ENCODE results near the gene SRF.

SRF gene

GRCh38 chr6:43184268-43184985, 13.4 kb downstream of the SRF start:
- no peak for DNase-seq

GRCh38 chr6:43185391-43185985, 14.4 kb downstream of the SRF start:
- no peak for DNase-seq

GRCh38 chr6:43186019-43186418, 14.9 kb downstream of the SRF start:
- DNase-seq: no peak

- DNase-seq: no peak
These were observed 15.6 kb downstream of the SRF start for GRCh38 chr6:43186706-43187105.

- no peak for DNase-seq
These were observed 16.8 kb downstream of the SRF start for GRCh38 chr6:43187821-43188220.

GRCh38 chr6:43188426-43188825, 17.4 kb downstream of the SRF start:
- no peak for DNase-seq

- no peak for DNase-seq
These were observed 18.8 kb downstream of the SRF start for GRCh38 chr6:43189776-43190304.

- DNase-seq: no peak
These were observed 21.8 kb downstream of the SRF start for GRCh38 chr6:43192911-43193310.

GRCh38 chr6:43193929-43194328, 22.9 kb downstream of the SRF start:
- no peak for DNase-seq

GRCh38 chr6:43196337-43196736, 25.3 kb downstream of the SRF start:
- no peak for DNase-seq

GRCh38 chr6:43199912-43200311, 28.8 kb downstream of the SRF start:
- no peak for DNase-seq

- no peak for DNase-seq
These were observed 29.5 kb downstream of the SRF start for GRCh38 chr6:43200541-43200940.

- no peak for DNase-seq
These were observed 31.4 kb downstream of the SRF start for GRCh38 chr6:43202451-43202850.

GRCh38 chr6:43203029-43203717, 32.1 kb downstream of the SRF start:
- no peak for DNase-seq

GRCh38 chr6:43203718-43204095, 32.6 kb downstream of the SRF start:
- no peak for DNase-seq

- no peak for DNase-seq
These were observed 33.4 kb downstream of the SRF start for GRCh38 chr6:43204271-43205105.

GRCh38 chr6:43205849-43206248, 34.8 kb downstream of the SRF start:
- DNase-seq: no peak

- no peak for DNase-seq
These were observed 36.2 kb downstream of the SRF start for GRCh38 chr6:43207286-43207685.

- no peak for DNase-seq
These were observed 40.9 kb downstream of the SRF start for GRCh38 chr6:43211955-43212354.

- DNase-seq: no peak
These were observed 42.4 kb downstream of the SRF start for GRCh38 chr6:43213431-43213830.

- DNase-seq: no peak
These were observed 44.0 kb downstream of the SRF start for GRCh38 chr6:43215066-43215465.

GRCh38 chr6:43216200-43216599, 45.1 kb downstream of the SRF start:
- DNase-seq: peak; percentile 38

GRCh38 chr6:43217351-43217750, 46.3 kb downstream of the SRF start:
- no peak for DNase-seq
